Thoracic aorta (tissue), 2 donors: ENCODE measurements around the gene ATXN1. TPM values are rescaled to one million over a fixed set of nuclear protein-coding genes. Genes with fewer than 3 reads are reported as not detected.

Experiments used
- ATAC-seq: fragments of 150-250 bp; one replicate; pipeline ENCODE4 v1.8.0; 2017; ENCODE audit warnings: low read depth; ENCODE audit not compliant: insufficient number of reproducible peaks, low FRiP score
- DNase-seq: peaks from one replicate; pipeline ENCODE4 v3.0.0-alpha.2; 2020; ENCODE audit warnings: low spot score
- H3K27ac ChIP-seq, 2 donors: fragments of 200-600 bp; sonication (generic); 1 replicate in 1 of 2; 2 replicates in 1 of 2; pipeline ENCODE4 v1.5.1; 2016; ENCODE audit warnings: mild to moderate bottlenecking in 2 of 2, moderate library complexity in 2 of 2
- H3K27me3 ChIP-seq: fragments of 200-600 bp; sonication (generic); replicated peaks from 2 replicates; pipeline ENCODE4 v1.6.0; 2016; ENCODE audit warnings: mild to moderate bottlenecking; ENCODE audit not compliant: insufficient read depth
- H3K36me3 ChIP-seq: fragments of 200-600 bp; sonication (generic); one replicate; pipeline ENCODE4 v1.5.1; 2016
- H3K4me1 ChIP-seq, 2 donors: fragments of 200-600 bp; sonication (generic); 1 replicate in 1 of 2; 2 replicates in 1 of 2; pipeline versions ENCODE4 v1.5.1 to v1.6.0; 2016; ENCODE audit warnings: low read depth in 2 of 2, mild to moderate bottlenecking in 1 of 2; ENCODE audit not compliant: control insufficient read depth in 1 of 2
- H3K4me3 ChIP-seq: fragments of 200-600 bp; sonication (generic); 2 replicates; pipeline ENCODE4 v1.5.1; 2016; ENCODE audit warnings: mild to moderate bottlenecking
- H3K9me3 ChIP-seq: fragments of 200-600 bp; sonication (generic); 2 replicates; pipeline ENCODE4 v1.5.1; 2016
- CTCF ChIP-seq: fragments of 200-600 bp; sonication (generic); IDR thresholded peaks from one replicate; pipeline ENCODE4 v1.5.1; 2019; ENCODE audit warnings: antibody characterized with exemption
- total RNA-seq, 2 donors: library from RNA; depleted of rRNA; stranded (reverse); fragments of >200 nt; gene quantifications; one replicate each; pipeline versions ENCODE4 v1.1.0 to v1.2.3, GENCODE V29; 2016

Gene ATXN1
- total RNA-seq, 2 donors from 2014 or later: 59.8 to 62.4 TPM

- Histone ChIP-seq H3K27me3 (no peaks in the 10 kb centered on the region), H3K4me1 (peaks cover 46 to 67% of the 10 kb centered on the region in 2 donors), H3K9me3 (no peaks in the 10 kb centered on the region), H3K4me3 (no peak overlapping the region), H3K36me3 (no peaks in the 10 kb centered on the region), H3K27ac (peak overlapping the region in 1 of 2 donors; percentile 21)
- ATAC-seq (no peak), DNase-seq (no peak)
- TF ChIP-seq CTCF: no peak
Measured at GRCh38 chr6:16756660-16757255, 4.5 kb downstream of the ATXN1 start.

GRCh38 chr6:16755544-16755943, 5.7 kb downstream of the ATXN1 start:
- TF ChIP-seq CTCF: no peak
- Histone ChIP-seq H3K27ac (peak overlapping the region in 1 of 2 donors; percentile 13), H3K4me1 (peaks cover 48 to 69% of the 10 kb centered on the region in 2 donors), H3K36me3 (no peaks in the 10 kb centered on the region), H3K4me3 (no peak overlapping the region), H3K27me3 (no peaks in the 10 kb centered on the region), H3K9me3 (no peaks in the 10 kb centered on the region)
- DNase-seq: no peak
- no peak for ATAC-seq

GRCh38 chr6:16754876-16755275, 6.4 kb downstream of the ATXN1 start:
- Histone ChIP-seq H3K27ac (peak overlapping the region in 1 of 2 donors; percentile 17), H3K27me3 (no peaks in the 10 kb centered on the region), H3K4me1 (peaks cover 48 to 69% of the 10 kb centered on the region in 2 donors), H3K9me3 (no peaks in the 10 kb centered on the region), H3K36me3 (no peaks in the 10 kb centered on the region), H3K4me3 (no peak overlapping the region)
- no peak for TF ChIP-seq CTCF
- ATAC-seq: no peak
- no peak for DNase-seq

GRCh38 chr6:16754274-16754673, 7.0 kb downstream of the ATXN1 start:
- H3K4me1 ChIP-seq: peaks cover 48 to 69% of the 10 kb centered on the region in 2 donors
- no peaks in the 10 kb centered on the region for H3K27me3 ChIP-seq
- H3K4me3 ChIP-seq: no peak overlapping the region
- H3K27ac ChIP-seq: peak overlapping the region in 1 of 2 donors; percentile 17
- no peaks in the 10 kb centered on the region for H3K9me3 ChIP-seq
- no peaks in the 10 kb centered on the region for H3K36me3 ChIP-seq
- no peak for TF ChIP-seq CTCF
- DNase-seq (no peak), ATAC-seq (no peak)

GRCh38 chr6:16753341-16753740, 7.9 kb downstream of the ATXN1 start:
- no peaks in the 10 kb centered on the region for H3K9me3 ChIP-seq
- no peaks in the 10 kb centered on the region for H3K36me3 ChIP-seq
- ATAC-seq (no peak), DNase-seq (no peak)
- no peak overlapping the region for H3K27ac ChIP-seq
- no peak overlapping the region for H3K4me3 ChIP-seq
- H3K4me1 ChIP-seq: peaks cover 40 to 66% of the 10 kb centered on the region in 2 donors
- no peaks in the 10 kb centered on the region for H3K27me3 ChIP-seq
- no peak for TF ChIP-seq CTCF
